GM10248 (cell line): ENCODE measurements around the gene APBA1.

Experiments
- CTCF ChIA-PET: fragments of 300-600 bp; sonication (Branson Sonifier 250); formaldehyde crosslinking; extraction: SDS; loops from one replicate; lab custom pipeline; 2021; ENCODE audit warnings: antibody characterized with exemption; lab: Yijun Ruan, JAX
- POLR2A ChIA-PET: fragments of 350-650 bp; sonication (Branson Sonifier 250); formaldehyde crosslinking; extraction: SDS; loops from one replicate; lab custom pipeline; 2020; ENCODE audit warnings: antibody characterized with exemption; lab: Yijun Ruan, JAX
- DNase-seq: peaks from one replicate; pipeline ENCODE4 v3.0.0; 2012; ENCODE audit errors: extremely low spot score
- CTCF ChIP-seq: IDR thresholded peaks from 2 replicates; pipeline ENCODE4 v1.5.1; 2012; ENCODE audit warnings: mild to moderate bottlenecking, low read depth; ENCODE audit errors: extremely low read depth, missing control alignments, control extremely low read depth

Gene APBA1

GRCh38 chr9:69502671-69503301, 169.4 kb downstream of the APBA1 start:
- POLR2A ChIA-PET, result no interaction called here
- no peak for DNase-seq

GRCh38 chr9:69500896-69501295, 171.3 kb downstream of the APBA1 start:
- ChIA-PET POLR2A (no interaction called here), CTCF (interaction anchor here (1.6 kb wide), 1 partner anchor 28 kb away, joined by 3 read pairs; no protein-coding TSS in a partner anchor)
- no peak for DNase-seq
- TF ChIP-seq CTCF, result no peak

More at GRCh38 chr9:69502671-69503301, 169.4 kb downstream of the APBA1 start:
- CTCF ChIA-PET, result no interaction called here
- TF ChIP-seq CTCF, result no peak

GRCh38 chr9:69499959-69500358, 172.2 kb downstream of the APBA1 start:
- no peak for TF ChIP-seq CTCF
- CTCF ChIA-PET, result interaction anchor here (1.6 kb wide), 1 partner anchor 27 kb away, joined by 3 read pairs; no protein-coding TSS in a partner anchor
- POLR2A ChIA-PET, result no interaction called here
- no peak for DNase-seq

- TF ChIP-seq CTCF, result no peak
- CTCF ChIA-PET, result interaction anchor here (1.6 kb wide), 1 partner anchor 27 kb away, joined by 3 read pairs; no protein-coding TSS in a partner anchor
- POLR2A ChIA-PET, result no interaction called here
- DNase-seq, result no peak
Observed at GRCh38 chr9:69499407-69499806, 172.8 kb downstream of the APBA1 start.

GRCh38 chr9:69498470-69498869, 173.7 kb downstream of the APBA1 start:
- ChIA-PET POLR2A (no interaction called here), CTCF (no interaction called here)
- DNase-seq, result no peak
- no peak for TF ChIP-seq CTCF

- CTCF ChIA-PET, result no interaction called here
- POLR2A ChIA-PET, result no interaction called here
- TF ChIP-seq CTCF, result no peak
- no peak for DNase-seq
Observed at GRCh38 chr9:69497816-69498215, 174.4 kb downstream of the APBA1 start.
